Bronchial epithelial cell (primary cell): ENCODE data around the gene ALS2CL. TPM values are rescaled to one million over a fixed set of nuclear protein-coding genes. Genes with fewer than 3 reads are reported as not detected.

Source experiments
- DNase-seq: peaks from one replicate; pipeline ENCODE4 v3.0.0-alpha.2; 2010; ENCODE audit warnings: low read depth
- FAIRE-seq: peaks from 2 replicates; lab custom pipeline; 2011; peaks lifted over from hg19 to GRCh38; lab: Jason Lieb, UNC
- H3K27me3 ChIP-seq: 2 replicates; pipeline ENCODE4 v1.5.1; 2011; ENCODE audit warnings: low read length; ENCODE audit not compliant: control insufficient read depth, insufficient read depth
- H3K36me3 ChIP-seq: 2 replicates; pipeline ENCODE4 v1.5.1; 2011; ENCODE audit warnings: low read length; ENCODE audit not compliant: control insufficient read depth, insufficient read depth
- H3K4me3 ChIP-seq: 2 replicates; pipeline ENCODE4 v1.5.1; 2011; ENCODE audit warnings: mild to moderate bottlenecking, low read depth, low read length, control low read depth
- total RNA-seq: library from RNA; depleted of rRNA; stranded (reverse); fragments of >200 nt; gene quantifications from 2 replicates; pipeline ENCODE4 v1.2.1, GENCODE V29; 2014
- TF ChIP-seq, protein P1 (sequence below): IDR thresholded peaks from 2 replicates; pipeline ENCODE4 v1.5.1; 2011; ENCODE audit warnings: mild to moderate bottlenecking, moderate library complexity, low read length, control low read depth, inconsistent platforms; ENCODE audit not compliant: insufficient read depth, severe bottlenecking

ALS2CL gene
- total RNA-seq, 1 donor from 2014 or later: 163 TPM

DNA sequence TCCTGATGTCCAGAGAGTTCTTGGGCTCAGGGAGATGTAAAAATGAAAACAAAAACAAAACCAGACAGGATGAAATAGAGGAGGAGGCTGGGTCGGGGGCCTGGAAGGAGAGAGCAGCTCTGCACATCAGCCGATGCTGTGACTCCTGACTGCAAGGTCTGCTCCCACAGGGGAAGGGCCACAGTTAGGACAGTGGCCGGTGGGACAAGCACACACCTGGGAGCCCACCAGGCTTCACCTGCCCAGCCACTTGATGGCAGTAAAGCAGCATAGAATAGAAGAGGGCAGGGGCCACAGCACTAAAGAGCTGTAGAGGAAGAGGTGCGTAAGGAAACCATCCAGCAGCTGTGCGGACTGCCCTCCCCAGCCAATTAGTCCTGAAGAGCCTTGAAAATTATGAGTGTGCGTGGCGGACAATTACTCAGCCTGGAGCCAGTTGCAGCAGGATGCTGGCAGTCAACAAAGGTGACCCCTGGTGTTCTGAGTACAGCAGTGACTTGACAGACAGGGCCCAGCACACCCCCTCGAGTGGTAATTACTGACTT is 29.8 kb downstream of the ALS2CL start:
- FAIRE-seq: no peak
- Histone ChIP-seq H3K4me3 (no peak overlapping the region), H3K27me3 (no peaks in the 10 kb centered on the region), H3K36me3 (no peaks in the 10 kb centered on the region)
- TF ChIP-seq, protein P1, sequence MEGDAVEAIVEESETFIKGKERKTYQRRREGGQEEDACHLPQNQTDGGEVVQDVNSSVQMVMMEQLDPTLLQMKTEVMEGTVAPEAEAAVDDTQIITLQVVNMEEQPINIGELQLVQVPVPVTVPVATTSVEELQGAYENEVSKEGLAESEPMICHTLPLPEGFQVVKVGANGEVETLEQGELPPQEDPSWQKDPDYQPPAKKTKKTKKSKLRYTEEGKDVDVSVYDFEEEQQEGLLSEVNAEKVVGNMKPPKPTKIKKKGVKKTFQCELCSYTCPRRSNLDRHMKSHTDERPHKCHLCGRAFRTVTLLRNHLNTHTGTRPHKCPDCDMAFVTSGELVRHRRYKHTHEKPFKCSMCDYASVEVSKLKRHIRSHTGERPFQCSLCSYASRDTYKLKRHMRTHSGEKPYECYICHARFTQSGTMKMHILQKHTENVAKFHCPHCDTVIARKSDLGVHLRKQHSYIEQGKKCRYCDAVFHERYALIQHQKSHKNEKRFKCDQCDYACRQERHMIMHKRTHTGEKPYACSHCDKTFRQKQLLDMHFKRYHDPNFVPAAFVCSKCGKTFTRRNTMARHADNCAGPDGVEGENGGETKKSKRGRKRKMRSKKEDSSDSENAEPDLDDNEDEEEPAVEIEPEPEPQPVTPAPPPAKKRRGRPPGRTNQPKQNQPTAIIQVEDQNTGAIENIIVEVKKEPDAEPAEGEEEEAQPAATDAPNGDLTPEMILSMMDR: peak; percentile 35
- DNase-seq: peak; percentile 42

DNA sequence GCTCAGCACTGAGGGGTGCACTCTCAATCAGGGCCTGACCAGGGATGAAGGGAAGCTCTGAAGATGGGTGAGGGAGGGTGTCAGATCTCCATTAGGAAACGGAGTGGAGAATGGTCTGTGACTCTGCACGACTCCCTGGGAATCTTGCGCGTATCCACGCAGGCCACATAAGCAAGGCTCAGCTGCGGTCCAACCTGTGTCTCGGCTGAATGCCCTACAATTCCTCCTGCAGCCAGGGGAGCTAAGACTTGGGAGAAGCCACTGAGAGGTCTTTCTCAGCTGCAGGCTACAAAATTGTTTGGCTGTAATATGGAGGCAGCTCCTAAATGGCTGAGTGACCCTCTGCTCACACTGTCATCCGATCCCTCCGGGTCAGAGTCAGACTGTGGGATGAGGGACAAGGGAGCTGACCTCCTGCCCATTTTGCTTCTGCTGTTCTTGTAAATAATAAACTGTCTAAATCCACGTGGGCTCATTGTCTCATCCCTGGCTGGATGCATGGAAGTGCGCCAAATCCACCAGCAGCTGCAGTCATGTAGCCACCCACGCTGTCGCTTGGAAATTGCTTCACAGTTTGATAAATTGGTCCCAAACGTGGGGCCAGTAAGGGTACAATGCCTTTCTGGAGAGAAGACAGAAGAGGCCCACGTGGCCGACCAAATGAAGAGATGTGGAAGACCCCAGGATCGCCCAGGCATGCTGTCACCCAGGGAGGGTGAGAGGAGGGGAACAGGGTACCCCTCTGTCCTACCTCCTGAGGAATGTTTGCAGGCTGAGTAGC is 30.5 kb downstream of the ALS2CL start:
- FAIRE-seq: no peak
- no peaks in the 10 kb centered on the region for H3K36me3 ChIP-seq
- no peak for DNase-seq
- H3K27me3 ChIP-seq: no peaks in the 10 kb centered on the region
- H3K4me3 ChIP-seq: no peak overlapping the region
- TF ChIP-seq, protein P1: no peak

DNA sequence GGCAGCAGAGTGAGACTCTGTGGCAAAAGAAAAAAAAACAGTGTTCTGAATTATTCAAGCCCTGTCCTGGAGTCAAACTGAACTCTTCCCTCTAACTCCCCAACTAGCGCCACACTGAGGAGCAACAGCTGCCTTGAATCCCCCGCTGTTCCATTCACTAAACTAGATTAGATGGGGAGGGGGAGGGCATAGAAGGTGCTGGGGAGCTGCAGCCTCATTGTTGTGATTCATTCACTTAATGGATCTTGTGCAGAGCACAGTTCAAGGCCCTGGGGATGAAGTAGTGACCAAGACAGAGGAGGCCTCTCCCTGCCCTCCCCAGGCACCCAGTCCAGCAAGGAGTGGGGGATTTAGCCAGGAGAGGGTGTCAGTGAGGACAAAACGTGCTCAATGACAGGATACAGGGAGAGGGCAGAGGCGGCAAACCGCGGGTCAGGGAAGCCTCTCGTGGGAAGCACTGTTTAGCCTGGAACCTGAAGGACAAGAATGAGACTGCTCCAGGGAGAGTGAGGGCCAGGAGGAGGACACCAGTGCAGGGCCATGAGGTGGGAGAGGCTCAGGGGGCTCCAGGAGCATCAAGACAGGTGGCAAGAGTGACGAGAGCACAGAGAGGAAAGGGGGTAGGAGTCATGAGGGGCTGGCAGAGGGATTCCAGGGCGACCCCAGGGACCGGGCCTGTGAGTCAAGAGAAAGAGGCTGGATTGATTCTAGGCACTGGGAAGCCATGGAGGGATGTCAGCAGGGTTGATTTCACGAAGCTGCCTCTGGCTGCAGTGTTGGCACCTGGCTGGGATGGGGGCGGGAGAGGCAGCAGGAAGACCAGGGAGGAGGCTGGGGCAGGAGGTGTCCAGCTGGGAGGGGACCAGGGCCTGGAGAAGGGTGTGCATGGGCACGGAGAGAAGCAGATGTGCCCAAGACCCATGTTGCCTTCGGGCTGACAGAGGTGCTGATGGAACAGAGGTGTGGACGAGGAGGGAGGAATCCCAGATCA is 31.4 kb downstream of the ALS2CL start:
- H3K4me3 ChIP-seq: no peak overlapping the region
- no peak for DNase-seq
- no peak for FAIRE-seq
- TF ChIP-seq, protein P1: no peak
- no peaks in the 10 kb centered on the region for H3K27me3 ChIP-seq
- H3K36me3 ChIP-seq: no peaks in the 10 kb centered on the region

DNA sequence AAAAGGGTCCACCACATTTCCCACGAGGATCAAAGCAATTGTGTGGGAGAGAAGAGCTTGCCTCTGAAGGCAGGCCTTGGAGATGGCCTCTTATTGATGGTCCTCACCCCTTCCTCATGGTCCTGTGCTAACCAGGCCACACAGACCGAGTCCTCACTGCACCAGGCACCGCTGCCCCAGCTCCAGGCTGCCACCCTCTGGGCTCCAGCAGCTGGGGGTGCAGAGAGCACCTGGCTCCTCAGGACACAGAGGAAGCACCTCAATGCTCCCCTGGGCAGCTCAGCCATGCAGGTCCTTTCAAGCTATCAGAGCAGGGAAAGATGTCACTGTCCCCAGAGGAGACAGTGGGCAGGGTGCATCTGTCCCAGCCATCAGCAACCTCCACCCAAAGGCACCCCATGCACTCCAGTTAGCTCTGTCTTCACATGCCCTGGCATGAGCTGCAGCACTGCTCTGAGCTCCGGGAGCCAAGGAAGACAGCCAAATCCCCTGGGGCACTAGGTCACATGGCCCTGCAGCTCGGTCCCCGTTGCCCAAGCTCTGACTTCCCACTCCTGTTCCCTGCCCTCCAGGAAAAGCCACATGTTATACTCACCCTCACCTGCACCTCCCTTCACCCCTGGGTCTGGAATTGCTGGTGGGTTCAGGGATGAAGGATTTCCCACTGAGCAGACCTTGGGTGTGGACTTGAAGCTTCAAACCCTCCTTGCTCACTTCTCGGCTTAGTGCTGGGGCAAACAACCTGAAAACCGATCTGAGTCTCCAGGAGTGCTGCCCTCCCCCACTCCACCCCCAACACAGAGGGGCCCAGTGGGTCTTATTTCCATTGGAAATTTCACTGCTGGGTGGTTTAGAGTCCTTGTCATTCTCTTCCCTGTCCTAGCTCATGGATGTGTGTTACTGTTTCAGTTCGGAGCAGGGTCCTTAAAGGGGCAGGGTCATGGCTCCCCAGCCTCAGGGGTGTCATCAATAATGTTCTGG is 32.6 kb downstream of the ALS2CL start:
- FAIRE-seq (peak; percentile 97), DNase-seq (peak; percentile 89)
- Histone ChIP-seq H3K27me3 (no peaks in the 10 kb centered on the region), H3K4me3 (no peak overlapping the region), H3K36me3 (no peaks in the 10 kb centered on the region)
- TF ChIP-seq, protein P1: peak; percentile 40

DNA sequence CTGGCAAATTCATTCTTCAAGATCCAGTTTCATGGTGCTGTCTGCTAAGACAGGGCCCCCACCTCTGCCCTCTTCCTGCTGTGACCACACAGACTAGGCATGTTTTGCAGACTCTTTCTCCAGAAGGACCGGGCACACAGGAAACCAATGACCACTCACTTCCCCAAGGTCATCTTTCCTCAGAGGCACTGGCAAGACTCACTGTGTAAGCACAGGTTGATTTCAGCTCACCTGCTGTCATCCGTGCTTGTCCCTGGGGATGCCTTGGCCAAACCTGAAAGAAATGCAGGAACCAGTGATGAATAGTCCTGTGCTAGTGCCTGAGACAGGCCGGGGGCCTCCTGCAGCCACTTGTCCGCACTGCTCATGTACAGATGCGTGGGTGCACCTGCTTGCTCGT is 33.5 kb downstream of the ALS2CL start:
- H3K36me3 ChIP-seq: no peaks in the 10 kb centered on the region
- no peak overlapping the region for H3K4me3 ChIP-seq
- TF ChIP-seq, protein P1: no peak
- FAIRE-seq (no peak), DNase-seq (peak; percentile 36)
- no peaks in the 10 kb centered on the region for H3K27me3 ChIP-seq
